NT2/D1 (cell line): ENCODE measurements around the gene EFTUD2.

Experiments
- SUZ12 ChIP-seq: IDR thresholded peaks from 2 replicates; pipeline ENCODE4 v1.6.1; 2011; ENCODE audit not compliant: insufficient read length, insufficient read depth; ENCODE audit errors: extremely low read depth
- YY1 ChIP-seq: IDR thresholded peaks from 2 replicates; pipeline ENCODE4 v1.6.1; 2011; ENCODE audit not compliant: insufficient read length, insufficient read depth
- ZNF274 ChIP-seq: IDR thresholded peaks from 2 replicates; pipeline ENCODE4 v1.6.1; 2011; ENCODE audit warnings: mild to moderate bottlenecking, low read depth, low read length

- TF ChIP-seq YY1 = no peak
- TF ChIP-seq SUZ12 = no peak
- TF ChIP-seq ZNF274 = no peak
Observed at GRCh38 chr17:44919411-44919810, 20.2 kb upstream of the EFTUD2 start.
